ENCODE measurements around the gene ATG2A.

The ATG2A gene

GRCh38 chr11:64925536-64926436, 8.8 kb upstream of the ATG2A start:
- no peak for DNase-seq (ENCODE audit: low read depth in 4 of 4, low spot score in 1 of 4)

- no peak for DNase-seq (ENCODE audit: low read depth in 4 of 4, low spot score in 1 of 4)
These were observed 7.9 kb upstream of the ATG2A start for GRCh38 chr11:64924910-64925284.

- peak; percentile 74 to 84 (median 80) for DNase-seq (ENCODE audit: low read depth in 4 of 4, low spot score in 1 of 4)
These were observed 7.2 kb upstream of the ATG2A start, which contains the start of gene PPP2R5B for GRCh38 chr11:64923944-64924909. Gene PPP2R5B, plus strand, starts transcription at chr11:64924689. Its CDS starts 1,046 bp downstream, at chr11:64925735.

GRCh38 chr11:64923151-64923661, 6.2 kb upstream of the ATG2A start:
- DNase-seq (ENCODE audit: low read depth in 4 of 4, low spot score in 1 of 4) = no peak

GRCh38 chr11:64921384-64921783, 4.4 kb upstream of the ATG2A start:
- DNase-seq (ENCODE audit: low read depth in 4 of 4, low spot score in 1 of 4) = no peak

GRCh38 chr11:64920124-64920523, 3.1 kb upstream of the ATG2A start:
- DNase-seq (ENCODE audit: low read depth in 4 of 4, low spot score in 1 of 4) = no peak

GRCh38 chr11:64919627-64920026, 2.6 kb upstream of the ATG2A start:
- DNase-seq (ENCODE audit: low read depth in 4 of 4, low spot score in 1 of 4) = no peak

GRCh38 chr11:64918017-64918416, 1.0 kb upstream of the ATG2A start:
- DNase-seq (ENCODE audit: low read depth in 4 of 4, low spot score in 1 of 4) = no peak

GRCh38 chr11:64917663-64917995, 620 bp upstream of the ATG2A start:
- DNase-seq (ENCODE audit: low read depth in 4 of 4, low spot score in 1 of 4) = no peak

- no peak for DNase-seq (ENCODE audit: low read depth in 4 of 4, low spot score in 1 of 4)
These were observed 802 bp downstream of the ATG2A start for GRCh38 chr11:64916040-64916774.

GRCh38 chr11:64915376-64915887, 1.6 kb downstream of the ATG2A start:
- no peak for DNase-seq (ENCODE audit: low read depth in 4 of 4, low spot score in 1 of 4)

GRCh38 chr11:64914123-64914522, 2.9 kb downstream of the ATG2A start:
- no peak for DNase-seq (ENCODE audit: low read depth in 4 of 4, low spot score in 1 of 4)

- no peak for DNase-seq (ENCODE audit: low read depth in 4 of 4, low spot score in 1 of 4)
These were observed 3.8 kb downstream of the ATG2A start for GRCh38 chr11:64913171-64913727.

- no peak for DNase-seq (ENCODE audit: low read depth in 4 of 4, low spot score in 1 of 4)
These were observed 5.3 kb downstream of the ATG2A start for GRCh38 chr11:64911689-64912088.

GRCh38 chr11:64911142-64911541, 5.9 kb downstream of the ATG2A start:
- DNase-seq (ENCODE audit: low read depth in 4 of 4, low spot score in 1 of 4) = no peak

GRCh38 chr11:64910451-64911093, 6.4 kb downstream of the ATG2A start:
- DNase-seq (ENCODE audit: low read depth in 4 of 4, low spot score in 1 of 4) = no peak

GRCh38 chr11:64909653-64910343, 7.2 kb downstream of the ATG2A start:
- DNase-seq (ENCODE audit: low read depth in 4 of 4, low spot score in 1 of 4) = no peak

- no peak for DNase-seq (ENCODE audit: low read depth in 4 of 4, low spot score in 1 of 4)
These were observed 8.2 kb downstream of the ATG2A start for GRCh38 chr11:64908766-64909165.

- no peak for DNase-seq (ENCODE audit: low read depth in 4 of 4, low spot score in 1 of 4)
These were observed 10.7 kb downstream of the ATG2A start for GRCh38 chr11:64906314-64906635.
